OCI-LY7 (cell line): ENCODE measurements around the gene RGL1.

Experiments used
- EZH2phosphoT487 ChIP-seq: fragments of 200-600 bp; sonication (generic); IDR thresholded peaks from 2 replicates; pipeline ENCODE4 v1.6.1; 2018; ENCODE audit warnings: low read depth, borderline replicate concordance, mild to moderate bottlenecking, mixed run types, antibody characterized with exemption, low read length, moderate library complexity, mixed read lengths
- TF ChIP-seq, protein P1 (sequence below): fragments of 200-600 bp; sonication (generic); conservative IDR thresholded peaks from 2 replicates; pipeline ENCODE4 v1.5.1; 2014; ENCODE audit warnings: mild to moderate bottlenecking, antibody characterized with exemption, low read length, moderate library complexity, mixed read lengths

DNA sequence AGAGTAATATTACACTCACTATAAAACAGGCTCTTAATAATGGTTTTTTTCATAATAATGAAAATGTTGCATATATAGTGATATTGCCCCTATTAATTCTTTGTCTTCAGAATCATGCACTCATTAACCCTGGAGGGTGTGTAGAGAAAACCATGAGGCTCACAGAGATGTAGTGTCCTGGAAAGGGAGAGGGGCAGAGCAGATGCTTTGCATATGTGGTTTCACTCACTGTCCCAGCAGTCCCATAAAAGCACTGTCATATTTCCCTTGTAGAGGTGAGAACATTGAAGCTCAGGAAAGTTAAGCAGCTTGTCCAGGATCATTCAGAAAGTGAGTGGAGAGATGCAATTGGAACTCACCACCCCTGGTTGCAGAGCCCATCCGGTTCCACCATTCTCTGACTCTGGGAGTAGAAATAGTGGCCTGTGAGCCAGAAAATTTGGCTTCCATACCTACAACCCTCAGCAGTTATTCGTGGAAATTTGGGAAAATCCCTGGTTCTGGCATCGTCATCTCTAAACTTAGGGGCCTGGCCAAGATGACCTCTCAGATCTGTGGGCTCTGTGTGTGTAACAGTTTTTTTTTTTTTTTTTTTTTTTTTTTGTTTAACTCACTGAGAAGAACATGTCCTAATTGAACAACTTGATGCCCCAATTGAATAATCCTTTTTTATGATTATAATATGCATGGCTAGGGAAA lies 86.4 kb downstream of the RGL1 start:
- TF ChIP-seq, protein P1, sequence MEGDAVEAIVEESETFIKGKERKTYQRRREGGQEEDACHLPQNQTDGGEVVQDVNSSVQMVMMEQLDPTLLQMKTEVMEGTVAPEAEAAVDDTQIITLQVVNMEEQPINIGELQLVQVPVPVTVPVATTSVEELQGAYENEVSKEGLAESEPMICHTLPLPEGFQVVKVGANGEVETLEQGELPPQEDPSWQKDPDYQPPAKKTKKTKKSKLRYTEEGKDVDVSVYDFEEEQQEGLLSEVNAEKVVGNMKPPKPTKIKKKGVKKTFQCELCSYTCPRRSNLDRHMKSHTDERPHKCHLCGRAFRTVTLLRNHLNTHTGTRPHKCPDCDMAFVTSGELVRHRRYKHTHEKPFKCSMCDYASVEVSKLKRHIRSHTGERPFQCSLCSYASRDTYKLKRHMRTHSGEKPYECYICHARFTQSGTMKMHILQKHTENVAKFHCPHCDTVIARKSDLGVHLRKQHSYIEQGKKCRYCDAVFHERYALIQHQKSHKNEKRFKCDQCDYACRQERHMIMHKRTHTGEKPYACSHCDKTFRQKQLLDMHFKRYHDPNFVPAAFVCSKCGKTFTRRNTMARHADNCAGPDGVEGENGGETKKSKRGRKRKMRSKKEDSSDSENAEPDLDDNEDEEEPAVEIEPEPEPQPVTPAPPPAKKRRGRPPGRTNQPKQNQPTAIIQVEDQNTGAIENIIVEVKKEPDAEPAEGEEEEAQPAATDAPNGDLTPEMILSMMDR: no peak
- no peak for TF ChIP-seq EZH2phosphoT487
